Liver (tissue), 3 donors: ENCODE results near the gene PSG6.
"Not testable (repeated sequence)": the region's sequence is repeated elsewhere in the genome, so short reads cannot be mapped to it uniquely, and the experiment has no call there.

Experiments
- FOXA1 ChIP-seq: IDR thresholded peaks from 2 replicates; pipeline ENCODE4 v1.6.1; 2016; ENCODE audit warnings: antibody characterized with exemption
- JUND ChIP-seq, 2 donors: IDR thresholded peaks; 2 replicates each; pipeline ENCODE4 v1.6.1; 2016; ENCODE audit warnings: antibody characterized with exemption in 2 of 2
- NR2F2 ChIP-seq: IDR thresholded peaks from 2 replicates; pipeline ENCODE4 v1.6.1; 2016; ENCODE audit warnings: antibody characterized with exemption
- SP1 ChIP-seq: IDR thresholded peaks from 2 replicates; pipeline ENCODE4 v1.6.1; 2018; ENCODE audit warnings: antibody characterized with exemption, mild to moderate bottlenecking
- TF ChIP-seq, protein P1 (sequence below): fragments of 150-350 bp; IDR thresholded peaks from 2 replicates; pipeline ENCODE4 v1.5.1; 2017; ENCODE audit warnings: improper control_type of control experiment, low read depth, low read length; ENCODE audit not compliant: missing input control
- TF ChIP-seq, protein P2 (sequence below): IDR thresholded peaks from 2 replicates; pipeline ENCODE4 v1.6.1; 2016; ENCODE audit warnings: antibody characterized with exemption
- donor health status: healthy.
- donor health status: healthy.

DNA sequence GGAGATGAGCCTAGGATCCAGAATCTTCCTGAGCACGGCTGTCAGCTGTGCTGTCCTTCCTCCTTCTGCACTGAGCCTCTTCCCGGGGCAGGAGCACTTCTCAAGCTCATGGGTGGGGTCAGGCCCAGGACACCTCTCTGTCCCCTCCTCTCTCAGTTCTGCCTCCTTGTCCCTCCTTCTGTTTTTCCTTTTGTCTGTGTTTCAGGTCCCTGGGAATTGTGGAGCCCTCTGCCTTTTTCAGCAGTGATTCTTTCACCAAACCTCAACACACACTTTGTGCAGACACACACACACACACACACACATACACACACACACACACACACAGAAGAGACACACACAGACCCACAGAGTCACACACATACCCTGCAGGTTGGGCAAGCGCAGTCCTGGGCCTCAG is 19.4 kb upstream of the PSG6 start, which contains the start of gene PSG7:
- TF ChIP-seq, protein P1, sequence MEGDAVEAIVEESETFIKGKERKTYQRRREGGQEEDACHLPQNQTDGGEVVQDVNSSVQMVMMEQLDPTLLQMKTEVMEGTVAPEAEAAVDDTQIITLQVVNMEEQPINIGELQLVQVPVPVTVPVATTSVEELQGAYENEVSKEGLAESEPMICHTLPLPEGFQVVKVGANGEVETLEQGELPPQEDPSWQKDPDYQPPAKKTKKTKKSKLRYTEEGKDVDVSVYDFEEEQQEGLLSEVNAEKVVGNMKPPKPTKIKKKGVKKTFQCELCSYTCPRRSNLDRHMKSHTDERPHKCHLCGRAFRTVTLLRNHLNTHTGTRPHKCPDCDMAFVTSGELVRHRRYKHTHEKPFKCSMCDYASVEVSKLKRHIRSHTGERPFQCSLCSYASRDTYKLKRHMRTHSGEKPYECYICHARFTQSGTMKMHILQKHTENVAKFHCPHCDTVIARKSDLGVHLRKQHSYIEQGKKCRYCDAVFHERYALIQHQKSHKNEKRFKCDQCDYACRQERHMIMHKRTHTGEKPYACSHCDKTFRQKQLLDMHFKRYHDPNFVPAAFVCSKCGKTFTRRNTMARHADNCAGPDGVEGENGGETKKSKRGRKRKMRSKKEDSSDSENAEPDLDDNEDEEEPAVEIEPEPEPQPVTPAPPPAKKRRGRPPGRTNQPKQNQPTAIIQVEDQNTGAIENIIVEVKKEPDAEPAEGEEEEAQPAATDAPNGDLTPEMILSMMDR: not testable (repeated sequence)
- TF ChIP-seq, protein P2, sequence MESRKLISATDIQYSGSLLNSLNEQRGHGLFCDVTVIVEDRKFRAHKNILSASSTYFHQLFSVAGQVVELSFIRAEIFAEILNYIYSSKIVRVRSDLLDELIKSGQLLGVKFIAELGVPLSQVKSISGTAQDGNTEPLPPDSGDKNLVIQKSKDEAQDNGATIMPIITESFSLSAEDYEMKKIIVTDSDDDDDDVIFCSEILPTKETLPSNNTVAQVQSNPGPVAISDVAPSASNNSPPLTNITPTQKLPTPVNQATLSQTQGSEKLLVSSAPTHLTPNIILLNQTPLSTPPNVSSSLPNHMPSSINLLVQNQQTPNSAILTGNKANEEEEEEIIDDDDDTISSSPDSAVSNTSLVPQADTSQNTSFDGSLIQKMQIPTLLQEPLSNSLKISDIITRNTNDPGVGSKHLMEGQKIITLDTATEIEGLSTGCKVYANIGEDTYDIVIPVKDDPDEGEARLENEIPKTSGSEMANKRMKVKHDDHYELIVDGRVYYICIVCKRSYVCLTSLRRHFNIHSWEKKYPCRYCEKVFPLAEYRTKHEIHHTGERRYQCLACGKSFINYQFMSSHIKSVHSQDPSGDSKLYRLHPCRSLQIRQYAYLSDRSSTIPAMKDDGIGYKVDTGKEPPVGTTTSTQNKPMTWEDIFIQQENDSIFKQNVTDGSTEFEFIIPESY: not testable (repeated sequence)
- TF ChIP-seq NR2F2; SP1; FOXA1; JUND (IDR thresholded peaks at IDR 0.05): not testable (repeated sequence)
